ENCODE measurements around the gene PGBD1.

DNA sequence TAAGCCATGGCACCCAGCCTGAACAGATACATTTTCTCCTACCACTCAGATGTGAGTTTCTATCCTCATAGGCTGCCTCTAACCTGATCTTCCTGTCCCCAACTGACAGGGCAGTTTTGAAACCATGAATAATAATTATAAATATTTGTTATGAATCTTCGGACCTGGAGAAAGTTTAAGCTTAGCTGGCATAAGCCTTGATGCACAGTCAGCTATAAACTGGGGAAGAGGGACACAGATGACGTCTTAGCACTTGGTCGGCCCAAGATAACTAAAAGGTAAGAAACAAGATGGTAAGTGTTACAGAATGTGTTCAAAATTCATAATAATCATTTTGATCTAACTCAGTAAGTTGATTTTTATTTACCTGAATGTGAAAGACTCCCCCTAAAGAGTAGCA is 37.4 kb upstream of the PGBD1 start:
- TF ChIP-seq, protein P1, sequence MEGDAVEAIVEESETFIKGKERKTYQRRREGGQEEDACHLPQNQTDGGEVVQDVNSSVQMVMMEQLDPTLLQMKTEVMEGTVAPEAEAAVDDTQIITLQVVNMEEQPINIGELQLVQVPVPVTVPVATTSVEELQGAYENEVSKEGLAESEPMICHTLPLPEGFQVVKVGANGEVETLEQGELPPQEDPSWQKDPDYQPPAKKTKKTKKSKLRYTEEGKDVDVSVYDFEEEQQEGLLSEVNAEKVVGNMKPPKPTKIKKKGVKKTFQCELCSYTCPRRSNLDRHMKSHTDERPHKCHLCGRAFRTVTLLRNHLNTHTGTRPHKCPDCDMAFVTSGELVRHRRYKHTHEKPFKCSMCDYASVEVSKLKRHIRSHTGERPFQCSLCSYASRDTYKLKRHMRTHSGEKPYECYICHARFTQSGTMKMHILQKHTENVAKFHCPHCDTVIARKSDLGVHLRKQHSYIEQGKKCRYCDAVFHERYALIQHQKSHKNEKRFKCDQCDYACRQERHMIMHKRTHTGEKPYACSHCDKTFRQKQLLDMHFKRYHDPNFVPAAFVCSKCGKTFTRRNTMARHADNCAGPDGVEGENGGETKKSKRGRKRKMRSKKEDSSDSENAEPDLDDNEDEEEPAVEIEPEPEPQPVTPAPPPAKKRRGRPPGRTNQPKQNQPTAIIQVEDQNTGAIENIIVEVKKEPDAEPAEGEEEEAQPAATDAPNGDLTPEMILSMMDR (IDR thresholded peaks at IDR 0.05) = no peak
- no peak for TF ChIP-seq POLR2A (IDR thresholded peaks at IDR 0.05)
